Measurements from ENCODE around the gene DLG2.

The DLG2 gene

GRCh38 chr11:84588131-84588829 is 1038.9 kb downstream of the DLG2 start:
- Histone ChIP-seq H3K4me1 (ENCODE audit: low read length) (no peaks in the 10 kb centered on the region), H3K36me3 (replicated peaks; ENCODE audit: insufficient read depth, low read length) (no peaks in the 10 kb centered on the region), H3K9me2 (replicated peaks; ENCODE audit: insufficient read depth, low read length) (no peaks in the 10 kb centered on the region), H3K4me2 (ENCODE audit: low read depth, low read length) (no peak overlapping the region), H3F3A (ENCODE audit: insufficient read depth, low read length) (no peaks in the 10 kb centered on the region), H3K79me2 (ENCODE audit: low read length) (no peaks in the 10 kb centered on the region), H4K20me1 (ENCODE audit: insufficient read depth, low read length) (no peaks in the 10 kb centered on the region), H3K9me3 (replicated peaks; ENCODE audit: insufficient read depth, low read length) (no peaks in the 10 kb centered on the region), H3K4me3 (ENCODE audit: low read length) (no peak overlapping the region), H3K27me3 (replicated peaks; ENCODE audit: insufficient read depth, low read length) (no peaks in the 10 kb centered on the region), H3K27ac (ENCODE audit: low read length) (no peak overlapping the region), H2AFZ (ENCODE audit: low read length) (no peak overlapping the region), H3K9ac (ENCODE audit: low read length) (no peak overlapping the region)
- DNase-seq: no peak
- TF ChIP-seq, protein P1, sequence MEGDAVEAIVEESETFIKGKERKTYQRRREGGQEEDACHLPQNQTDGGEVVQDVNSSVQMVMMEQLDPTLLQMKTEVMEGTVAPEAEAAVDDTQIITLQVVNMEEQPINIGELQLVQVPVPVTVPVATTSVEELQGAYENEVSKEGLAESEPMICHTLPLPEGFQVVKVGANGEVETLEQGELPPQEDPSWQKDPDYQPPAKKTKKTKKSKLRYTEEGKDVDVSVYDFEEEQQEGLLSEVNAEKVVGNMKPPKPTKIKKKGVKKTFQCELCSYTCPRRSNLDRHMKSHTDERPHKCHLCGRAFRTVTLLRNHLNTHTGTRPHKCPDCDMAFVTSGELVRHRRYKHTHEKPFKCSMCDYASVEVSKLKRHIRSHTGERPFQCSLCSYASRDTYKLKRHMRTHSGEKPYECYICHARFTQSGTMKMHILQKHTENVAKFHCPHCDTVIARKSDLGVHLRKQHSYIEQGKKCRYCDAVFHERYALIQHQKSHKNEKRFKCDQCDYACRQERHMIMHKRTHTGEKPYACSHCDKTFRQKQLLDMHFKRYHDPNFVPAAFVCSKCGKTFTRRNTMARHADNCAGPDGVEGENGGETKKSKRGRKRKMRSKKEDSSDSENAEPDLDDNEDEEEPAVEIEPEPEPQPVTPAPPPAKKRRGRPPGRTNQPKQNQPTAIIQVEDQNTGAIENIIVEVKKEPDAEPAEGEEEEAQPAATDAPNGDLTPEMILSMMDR (IDR thresholded peaks at IDR 0.05; ENCODE audit: low read length): no peak
- no peak for TF ChIP-seq EZH2phosphoT487 (IDR thresholded peaks at IDR 0.05; ENCODE audit: low read length)
- no peak for TF ChIP-seq EZH2 (optimal IDR thresholded peaks at IDR 0.05; ENCODE audit: low read depth, low read length)

DNA sequence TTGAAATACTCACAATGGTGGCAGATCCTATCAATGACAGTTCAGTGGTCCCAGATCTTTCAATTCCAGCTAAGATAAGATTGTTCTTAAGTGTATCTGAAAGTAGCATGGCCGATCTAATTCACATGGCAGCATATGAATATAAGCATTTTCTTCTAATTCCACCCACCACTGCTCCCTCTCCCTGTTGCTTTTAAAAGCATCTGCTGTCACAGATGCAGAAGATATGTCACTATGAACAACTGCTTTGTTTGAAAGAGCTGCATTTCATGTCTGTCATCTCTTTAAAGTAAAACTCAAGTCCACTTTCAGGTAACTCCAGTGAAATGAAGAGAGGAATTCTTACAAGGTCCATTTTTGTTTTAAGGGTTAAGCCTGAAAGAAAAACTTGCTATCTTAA is 1044.0 kb downstream of the DLG2 start:
- Histone ChIP-seq H3K36me3 (replicated peaks; ENCODE audit: insufficient read depth, low read length) (no peaks in the 10 kb centered on the region), H3K4me3 (ENCODE audit: low read length) (no peak overlapping the region), H3F3A (ENCODE audit: insufficient read depth, low read length) (no peaks in the 10 kb centered on the region), H4K20me1 (ENCODE audit: insufficient read depth, low read length) (no peaks in the 10 kb centered on the region), H3K27me3 (replicated peaks; ENCODE audit: insufficient read depth, low read length) (no peaks in the 10 kb centered on the region), H3K27ac (ENCODE audit: low read length) (no peak overlapping the region), H3K9ac (ENCODE audit: low read length) (no peak overlapping the region), H2AFZ (ENCODE audit: low read length) (no peak overlapping the region), H3K79me2 (ENCODE audit: low read length) (no peaks in the 10 kb centered on the region), H3K4me2 (ENCODE audit: low read depth, low read length) (no peak overlapping the region), H3K9me2 (replicated peaks; ENCODE audit: insufficient read depth, low read length) (no peaks in the 10 kb centered on the region), H3K4me1 (ENCODE audit: low read length) (no peaks in the 10 kb centered on the region), H3K9me3 (replicated peaks; ENCODE audit: insufficient read depth, low read length) (no peaks in the 10 kb centered on the region)
- DNase-seq: no peak
- TF ChIP-seq EZH2 (optimal IDR thresholded peaks at IDR 0.05; ENCODE audit: low read depth, low read length): no peak
- TF ChIP-seq EZH2phosphoT487 (IDR thresholded peaks at IDR 0.05; ENCODE audit: low read length): no peak
- TF ChIP-seq, protein P1 (IDR thresholded peaks at IDR 0.05; ENCODE audit: low read length): no peak

DNA sequence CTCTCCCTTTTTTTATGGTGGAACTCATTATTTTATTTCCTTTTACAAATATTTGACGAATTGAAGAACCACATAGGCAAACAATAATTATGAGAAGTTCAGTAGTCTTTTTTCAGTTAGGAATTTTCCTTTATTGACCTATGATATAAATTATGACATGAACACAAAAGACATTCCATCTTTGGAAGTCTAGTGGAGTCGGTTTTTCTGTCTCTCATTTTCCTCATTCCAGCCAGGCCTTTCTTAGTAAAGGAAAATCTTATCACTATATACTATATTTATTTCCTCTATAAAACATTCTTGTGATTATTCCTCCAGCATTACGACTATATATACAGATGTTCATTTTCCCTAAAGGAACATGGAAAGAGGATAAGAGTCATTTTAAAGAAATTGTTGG is 1046.1 kb downstream of the DLG2 start:
- H3K27ac ChIP-seq (ENCODE audit: low read length): no peak overlapping the region

GRCh38 chr11:84580428-84580827 is 1046.7 kb downstream of the DLG2 start:
- no peak for DNase-seq
- H3K79me2 ChIP-seq (ENCODE audit: low read length): no peaks in the 10 kb centered on the region
- H3K4me2 ChIP-seq (ENCODE audit: low read depth, low read length): no peak overlapping the region
- TF ChIP-seq EZH2 (optimal IDR thresholded peaks at IDR 0.05; ENCODE audit: low read depth, low read length): no peak
- TF ChIP-seq EZH2phosphoT487 (IDR thresholded peaks at IDR 0.05; ENCODE audit: low read length): no peak
- TF ChIP-seq, protein P1 (IDR thresholded peaks at IDR 0.05; ENCODE audit: low read length): no peak
- no peak overlapping the region for H3K27ac ChIP-seq (ENCODE audit: low read length)
- no peaks in the 10 kb centered on the region for H3K9me2 ChIP-seq (replicated peaks; ENCODE audit: insufficient read depth, low read length)
- no peak overlapping the region for H3K9ac ChIP-seq (ENCODE audit: low read length)
- no peak overlapping the region for H2AFZ ChIP-seq (ENCODE audit: low read length)
- no peaks in the 10 kb centered on the region for H3K4me1 ChIP-seq (ENCODE audit: low read length)
- no peak overlapping the region for H3K4me3 ChIP-seq (ENCODE audit: low read length)
- no peaks in the 10 kb centered on the region for H4K20me1 ChIP-seq (ENCODE audit: insufficient read depth, low read length)
- H3F3A ChIP-seq (ENCODE audit: insufficient read depth, low read length): no peaks in the 10 kb centered on the region
- no peaks in the 10 kb centered on the region for H3K36me3 ChIP-seq (replicated peaks; ENCODE audit: insufficient read depth, low read length)
- H3K9me3 ChIP-seq (replicated peaks; ENCODE audit: insufficient read depth, low read length): no peaks in the 10 kb centered on the region
- H3K27me3 ChIP-seq (replicated peaks; ENCODE audit: insufficient read depth, low read length): no peaks in the 10 kb centered on the region

More for the DNA sequence above, 1046.1 kb downstream of the DLG2 start:
- Histone ChIP-seq H3F3A (ENCODE audit: insufficient read depth, low read length) (no peaks in the 10 kb centered on the region), H3K9ac (ENCODE audit: low read length) (no peak overlapping the region), H3K4me1 (ENCODE audit: low read length) (no peaks in the 10 kb centered on the region), H4K20me1 (ENCODE audit: insufficient read depth, low read length) (no peaks in the 10 kb centered on the region), H3K27me3 (replicated peaks; ENCODE audit: insufficient read depth, low read length) (no peaks in the 10 kb centered on the region), H3K36me3 (replicated peaks; ENCODE audit: insufficient read depth, low read length) (no peaks in the 10 kb centered on the region), H2AFZ (ENCODE audit: low read length) (no peak overlapping the region), H3K9me3 (replicated peaks; ENCODE audit: insufficient read depth, low read length) (no peaks in the 10 kb centered on the region), H3K4me2 (ENCODE audit: low read depth, low read length) (no peak overlapping the region), H3K4me3 (ENCODE audit: low read length) (no peak overlapping the region), H3K9me2 (replicated peaks; ENCODE audit: insufficient read depth, low read length) (no peaks in the 10 kb centered on the region), H3K79me2 (ENCODE audit: low read length) (no peaks in the 10 kb centered on the region)
- no peak for DNase-seq
- TF ChIP-seq EZH2phosphoT487 (IDR thresholded peaks at IDR 0.05; ENCODE audit: low read length) (no peak), EZH2 (optimal IDR thresholded peaks at IDR 0.05; ENCODE audit: low read depth, low read length) (no peak)

Measured in MM.1S (cell line).